ENCODE results near the gene FOXD4L1.
"Not testable (repeated sequence)": the region's sequence is repeated elsewhere in the genome, so short reads cannot be mapped to it uniquely, and the experiment has no call there.

DNA sequence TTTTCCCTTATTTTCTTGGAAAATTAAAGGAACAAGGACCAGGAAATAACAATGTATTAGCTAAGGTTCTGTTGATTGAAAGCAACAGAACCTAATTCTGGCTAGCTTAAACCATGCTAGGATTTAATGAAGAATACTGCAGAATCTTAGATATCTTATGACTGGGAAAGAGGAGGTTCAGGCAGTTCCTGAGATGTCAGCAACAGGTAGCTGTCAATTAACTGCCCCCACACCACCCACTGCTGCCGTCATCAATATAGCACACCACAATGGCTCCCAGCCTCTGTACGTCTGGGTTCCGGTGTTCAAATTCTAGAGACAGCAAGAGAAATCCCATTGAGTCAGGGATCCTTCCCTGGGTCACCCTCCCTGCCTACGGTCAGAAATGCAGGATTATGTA is 34.5 kb downstream of the FOXD4L1 start:
- not testable (repeated sequence) for TF ChIP-seq POLR2A, EP300 (IDR thresholded peaks at IDR 0.05)
